NCI-H2171 treated with DMSO at 0.1 percent for 48 hours (cell line): ENCODE measurements around the gene PDLIM7.
A peak's percentile ranks its signal among the peaks of the same experiment; 100 is the strongest.
"Not testable (repeated sequence)": the region's sequence is repeated elsewhere in the genome, so short reads cannot be mapped to it uniquely, and the experiment has no call there.

Experiments used
- DNase-seq: peaks from one replicate; lab custom pipeline; 2025; lab: John Stamatoyannopoulos, UW

The PDLIM7 gene

GRCh38 chr5:177491983-177492746 lies 5.2 kb downstream of the PDLIM7 start:
- no peak for DNase-seq

- DNase-seq, result peak; percentile 50
Measured at GRCh38 chr5:177491429-177491945, 5.9 kb downstream of the PDLIM7 start.

GRCh38 chr5:177490992-177491391 lies 6.4 kb downstream of the PDLIM7 start:
- DNase-seq, result no peak

- DNase-seq, result no peak
Measured at GRCh38 chr5:177490311-177490991, 7.0 kb downstream of the PDLIM7 start.

GRCh38 chr5:177489119-177489716 lies 8.2 kb downstream of the PDLIM7 start:
- no peak for DNase-seq

- no peak for DNase-seq
Measured at GRCh38 chr5:177487975-177488374, 9.4 kb downstream of the PDLIM7 start.

GRCh38 chr5:177487144-177487543 lies 10.3 kb downstream of the PDLIM7 start:
- DNase-seq, result no peak

- no peak for DNase-seq
Measured at GRCh38 chr5:177486256-177486655, 11.1 kb downstream of the PDLIM7 start.

- DNase-seq, result not testable (repeated sequence)
Measured at GRCh38 chr5:177485753-177486152, 11.7 kb downstream of the PDLIM7 start.

GRCh38 chr5:177484902-177485549 lies 12.4 kb downstream of the PDLIM7 start:
- DNase-seq, result peak; percentile 19

- DNase-seq, result no peak
Measured at GRCh38 chr5:177483994-177484901, 13.2 kb downstream of the PDLIM7 start.

- no peak for DNase-seq
Measured at GRCh38 chr5:177483042-177483441, 14.4 kb downstream of the PDLIM7 start.

GRCh38 chr5:177482359-177482795 lies 15.0 kb downstream of the PDLIM7 start:
- DNase-seq, result no peak

- DNase-seq, result no peak
Measured at GRCh38 chr5:177479774-177480173, 17.6 kb downstream of the PDLIM7 start.

- DNase-seq, result no peak
Measured at GRCh38 chr5:177478711-177479646, 18.4 kb downstream of the PDLIM7 start.

- DNase-seq, result no peak
Measured at GRCh38 chr5:177477701-177478477, 19.5 kb downstream of the PDLIM7 start.

- no peak for DNase-seq
Measured at GRCh38 chr5:177476531-177477233, 20.7 kb downstream of the PDLIM7 start.

GRCh38 chr5:177475563-177476427 lies 21.6 kb downstream of the PDLIM7 start:
- DNase-seq, result no peak
